HG03460 (cell line): ENCODE data around the gene BCL3.

Experiments used
- ATAC-seq: cut with Tn5 transposase; IDR thresholded peaks from one replicate; pipeline ENCODE4 v1.9.1; 2021; ENCODE audit not compliant: unreplicated experiment

BCL3 gene

GRCh38 chr19:44740351-44740824 is 8.1 kb upstream of the BCL3 start:
- ATAC-seq: no peak

GRCh38 chr19:44741258-44741731 is 7.2 kb upstream of the BCL3 start:
- no peak for ATAC-seq

GRCh38 chr19:44741841-44742329 is 6.6 kb upstream of the BCL3 start:
- ATAC-seq: no peak

- no peak for ATAC-seq
These were observed 6.0 kb upstream of the BCL3 start for GRCh38 chr19:44742330-44743061.

GRCh38 chr19:44744871-44745332 is 3.6 kb upstream of the BCL3 start:
- no peak for ATAC-seq

- ATAC-seq: no peak
These were observed 3.1 kb upstream of the BCL3 start for GRCh38 chr19:44745341-44745831.

- ATAC-seq: no peak
These were observed 2.5 kb upstream of the BCL3 start for GRCh38 chr19:44745887-44746600.

- ATAC-seq: no peak
These were observed 1.9 kb upstream of the BCL3 start for GRCh38 chr19:44746616-44746945.

GRCh38 chr19:44746946-44747738 is 1.4 kb upstream of the BCL3 start:
- no peak for ATAC-seq

GRCh38 chr19:44747739-44748425 is 626 bp upstream of the BCL3 start:
- ATAC-seq: no peak

GRCh38 chr19:44749292-44749691 is 784 bp downstream of the BCL3 start:
- ATAC-seq: no peak

- no peak for ATAC-seq
These were observed 1.5 kb downstream of the BCL3 start for GRCh38 chr19:44749994-44750393.

- ATAC-seq: no peak
These were observed 3.8 kb downstream of the BCL3 start for GRCh38 chr19:44752123-44752815.

- ATAC-seq: peak; percentile 59
These were observed 4.5 kb downstream of the BCL3 start for GRCh38 chr19:44752816-44753625.

GRCh38 chr19:44753626-44753931 is 5.1 kb downstream of the BCL3 start:
- ATAC-seq: no peak

- ATAC-seq: no peak
These were observed 5.6 kb downstream of the BCL3 start for GRCh38 chr19:44753932-44754749.

GRCh38 chr19:44754750-44755080 is 6.2 kb downstream of the BCL3 start:
- ATAC-seq: no peak

- no peak for ATAC-seq
These were observed 6.7 kb downstream of the BCL3 start for GRCh38 chr19:44755219-44755618.
